GM13976 (cell line): Measurements from ENCODE around the gene SRGAP1.

Source experiments
- DNase-seq: peaks from one replicate; pipeline ENCODE4 v3.0.0; 2012; ENCODE audit warnings: low spot score
- in situ Hi-C: fragments of 300-500 bp; cut with MboI; formaldehyde crosslinking; loops from one replicate; pipeline ENCODE4 v1.12.0; 2022; ENCODE audit warnings: low sequenced_read_pairs, mixed read lengths, inconsistent platforms; ENCODE audit not compliant: unreplicated experiment
- TF ChIP-seq, protein P1 (sequence below): IDR thresholded peaks from 2 replicates; pipeline ENCODE4 v1.5.1; 2012; ENCODE audit warnings: borderline replicate concordance, mild to moderate bottlenecking; ENCODE audit not compliant: insufficient read depth; ENCODE audit errors: extremely low read depth, missing control alignments, control extremely low read depth

The SRGAP1 gene

GRCh38 chr12:63931703-63932102, 87.2 kb downstream of the SRGAP1 start:
- in situ Hi-C loops, result no loop called here
- TF ChIP-seq, protein P1, sequence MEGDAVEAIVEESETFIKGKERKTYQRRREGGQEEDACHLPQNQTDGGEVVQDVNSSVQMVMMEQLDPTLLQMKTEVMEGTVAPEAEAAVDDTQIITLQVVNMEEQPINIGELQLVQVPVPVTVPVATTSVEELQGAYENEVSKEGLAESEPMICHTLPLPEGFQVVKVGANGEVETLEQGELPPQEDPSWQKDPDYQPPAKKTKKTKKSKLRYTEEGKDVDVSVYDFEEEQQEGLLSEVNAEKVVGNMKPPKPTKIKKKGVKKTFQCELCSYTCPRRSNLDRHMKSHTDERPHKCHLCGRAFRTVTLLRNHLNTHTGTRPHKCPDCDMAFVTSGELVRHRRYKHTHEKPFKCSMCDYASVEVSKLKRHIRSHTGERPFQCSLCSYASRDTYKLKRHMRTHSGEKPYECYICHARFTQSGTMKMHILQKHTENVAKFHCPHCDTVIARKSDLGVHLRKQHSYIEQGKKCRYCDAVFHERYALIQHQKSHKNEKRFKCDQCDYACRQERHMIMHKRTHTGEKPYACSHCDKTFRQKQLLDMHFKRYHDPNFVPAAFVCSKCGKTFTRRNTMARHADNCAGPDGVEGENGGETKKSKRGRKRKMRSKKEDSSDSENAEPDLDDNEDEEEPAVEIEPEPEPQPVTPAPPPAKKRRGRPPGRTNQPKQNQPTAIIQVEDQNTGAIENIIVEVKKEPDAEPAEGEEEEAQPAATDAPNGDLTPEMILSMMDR, result no peak

DNA sequence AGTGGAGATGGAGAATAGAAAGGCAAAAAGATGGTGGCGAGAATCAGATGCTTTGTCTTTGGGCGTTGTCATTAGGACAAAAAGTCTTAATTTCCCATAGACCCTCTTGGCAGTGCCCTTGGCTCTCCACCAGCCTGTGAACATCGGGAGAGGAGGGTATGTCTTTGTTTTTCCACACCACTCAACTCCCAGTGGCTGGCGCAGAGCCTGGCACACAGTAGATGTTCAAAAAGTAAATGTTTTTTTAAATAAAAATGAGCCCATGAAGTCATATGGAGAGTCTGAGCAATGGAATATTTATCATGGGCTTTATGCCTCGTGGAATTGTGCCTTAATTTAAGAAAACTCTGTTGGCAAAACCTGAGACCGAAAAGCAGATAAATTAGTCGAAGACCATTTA, 90.4 kb downstream of the SRGAP1 start:
- in situ Hi-C loops, result no loop called here
- DNase-seq, result no peak
- TF ChIP-seq, protein P1, result no peak

More at GRCh38 chr12:63931703-63932102, 87.2 kb downstream of the SRGAP1 start:
- no peak for DNase-seq

GRCh38 chr12:63935361-63935760, 90.9 kb downstream of the SRGAP1 start:
- TF ChIP-seq, protein P1, result no peak
- in situ Hi-C loops, result no loop called here
- DNase-seq, result no peak

- in situ Hi-C loops, result no loop called here
- TF ChIP-seq, protein P1, result no peak
- no peak for DNase-seq
These were observed 93.1 kb downstream of the SRGAP1 start for GRCh38 chr12:63937378-63938316.

GRCh38 chr12:63940310-63941005, 96.0 kb downstream of the SRGAP1 start:
- in situ Hi-C loops, result no loop called here
- TF ChIP-seq, protein P1, result no peak
- DNase-seq, result no peak

DNA sequence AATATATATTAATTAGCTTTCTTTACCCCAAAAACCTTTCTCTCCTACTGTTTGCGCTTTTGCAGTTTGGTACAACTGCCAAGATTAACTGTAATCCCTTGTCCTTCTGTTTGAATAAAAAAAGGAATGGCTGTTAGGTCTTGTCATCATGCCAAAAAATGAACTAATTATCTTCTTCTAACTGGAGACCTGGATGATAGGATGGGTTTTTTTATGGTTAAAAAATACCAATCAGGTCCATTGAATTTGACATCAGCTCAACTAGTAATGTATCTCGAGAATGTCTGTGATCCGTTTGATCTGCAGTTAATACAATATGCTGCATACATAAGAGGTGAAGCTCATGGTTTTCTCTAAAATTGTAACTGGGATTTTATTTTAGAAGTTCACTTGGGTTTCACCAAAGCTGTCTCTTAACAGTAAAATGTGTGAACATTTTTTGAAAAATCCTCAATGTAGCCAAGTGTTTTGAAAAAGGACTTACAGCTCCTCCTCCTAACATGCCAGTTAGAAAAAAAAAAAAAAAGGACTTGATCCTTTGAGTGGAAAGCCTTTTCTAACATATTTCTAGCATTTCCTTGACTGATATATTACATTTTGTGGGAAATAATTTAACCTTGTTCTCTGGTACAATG, 96.8 kb downstream of the SRGAP1 start:
- TF ChIP-seq, protein P1, result no peak
- DNase-seq, result no peak
- in situ Hi-C loops, result no loop called here
